Type B pancreatic cell (in vitro differentiated cells): Measurements from ENCODE around the gene NDUFV2. TPM values are rescaled to one million over a fixed set of nuclear protein-coding genes. Genes with fewer than 3 reads are reported as not detected.
"Not testable (repeated sequence)": the region's sequence is repeated elsewhere in the genome, so short reads cannot be mapped to it uniquely, and the experiment has no call there.

Experiments used
- DNase-seq: peaks from one replicate; pipeline ENCODE4 v3.0.0; 2021; ENCODE audit warnings: mixed read lengths; ENCODE audit not compliant: unreplicated experiment; ENCODE audit errors: extremely low spot score
- H3K27ac Mint-ChIP-seq: 2 replicates; pipeline ENCODE4 v1.8.0; 2021; ENCODE audit warnings: mild to moderate bottlenecking, mixed read lengths
- H3K27me3 Mint-ChIP-seq: 2 replicates; pipeline ENCODE4 v1.8.0; 2021; ENCODE audit warnings: mixed read lengths
- H3K36me3 Mint-ChIP-seq: 2 replicates; pipeline ENCODE4 v1.8.0; 2021; ENCODE audit warnings: mixed read lengths
- H3K4me1 Mint-ChIP-seq: one replicate; pipeline ENCODE4 v1.8.0; 2021; ENCODE audit warnings: mixed read lengths; ENCODE audit not compliant: unreplicated experiment
- H3K4me3 Mint-ChIP-seq: 2 replicates; pipeline ENCODE4 v1.8.0; 2021; ENCODE audit warnings: mild to moderate bottlenecking, mixed read lengths
- H3K9me3 Mint-ChIP-seq: 2 replicates; pipeline ENCODE4 v1.8.0; 2021; ENCODE audit warnings: mixed read lengths
- total RNA-seq: library from RNA; stranded (reverse); gene quantifications from 2 replicates; pipeline ENCODE4 v1.2.1, GENCODE V29; 2021; ENCODE audit warnings: low replicate concordance
- TF ChIP-seq, protein P1 (sequence below): fragments of 200-600 bp; sonication (generic); conservative IDR thresholded peaks from 2 replicates; pipeline ENCODE4 v1.5.0; 2021; ENCODE audit warnings: antibody characterized with exemption, mild to moderate bottlenecking

The NDUFV2 gene
- total RNA-seq, 1 donor from 2014 or later = 135 TPM

DNA sequence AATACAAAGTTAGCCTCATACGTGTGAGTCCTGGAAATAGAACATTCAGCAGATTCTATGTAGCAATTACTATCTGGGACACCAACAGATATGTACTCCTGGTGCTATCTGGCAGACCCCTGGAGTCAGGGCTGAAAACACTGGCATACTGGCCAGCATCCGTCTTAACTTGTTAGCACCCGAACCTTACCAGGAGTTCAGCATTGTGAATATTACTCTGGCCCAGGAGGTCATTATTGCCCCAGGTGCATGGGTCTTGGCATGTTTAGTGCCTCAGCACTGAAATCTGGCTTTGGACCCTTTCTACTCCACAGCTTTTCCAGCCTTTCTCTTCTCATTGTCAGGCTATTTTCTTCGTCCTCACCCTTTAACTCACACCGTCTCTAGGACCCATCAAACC is 11.9 kb upstream of the NDUFV2 start:
- no peaks in the 10 kb centered on the region for H3K36me3 Mint-ChIP-seq
- H3K27me3 Mint-ChIP-seq = no peaks in the 10 kb centered on the region
- no peak overlapping the region for H3K27ac Mint-ChIP-seq
- TF ChIP-seq, protein P1, sequence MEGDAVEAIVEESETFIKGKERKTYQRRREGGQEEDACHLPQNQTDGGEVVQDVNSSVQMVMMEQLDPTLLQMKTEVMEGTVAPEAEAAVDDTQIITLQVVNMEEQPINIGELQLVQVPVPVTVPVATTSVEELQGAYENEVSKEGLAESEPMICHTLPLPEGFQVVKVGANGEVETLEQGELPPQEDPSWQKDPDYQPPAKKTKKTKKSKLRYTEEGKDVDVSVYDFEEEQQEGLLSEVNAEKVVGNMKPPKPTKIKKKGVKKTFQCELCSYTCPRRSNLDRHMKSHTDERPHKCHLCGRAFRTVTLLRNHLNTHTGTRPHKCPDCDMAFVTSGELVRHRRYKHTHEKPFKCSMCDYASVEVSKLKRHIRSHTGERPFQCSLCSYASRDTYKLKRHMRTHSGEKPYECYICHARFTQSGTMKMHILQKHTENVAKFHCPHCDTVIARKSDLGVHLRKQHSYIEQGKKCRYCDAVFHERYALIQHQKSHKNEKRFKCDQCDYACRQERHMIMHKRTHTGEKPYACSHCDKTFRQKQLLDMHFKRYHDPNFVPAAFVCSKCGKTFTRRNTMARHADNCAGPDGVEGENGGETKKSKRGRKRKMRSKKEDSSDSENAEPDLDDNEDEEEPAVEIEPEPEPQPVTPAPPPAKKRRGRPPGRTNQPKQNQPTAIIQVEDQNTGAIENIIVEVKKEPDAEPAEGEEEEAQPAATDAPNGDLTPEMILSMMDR = no peak
- peaks cover 5% of the 10 kb centered on the region for H3K9me3 Mint-ChIP-seq
- H3K4me3 Mint-ChIP-seq = no peak overlapping the region
- DNase-seq = no peak
- H3K4me1 Mint-ChIP-seq = peaks cover 14% of the 10 kb centered on the region

DNA sequence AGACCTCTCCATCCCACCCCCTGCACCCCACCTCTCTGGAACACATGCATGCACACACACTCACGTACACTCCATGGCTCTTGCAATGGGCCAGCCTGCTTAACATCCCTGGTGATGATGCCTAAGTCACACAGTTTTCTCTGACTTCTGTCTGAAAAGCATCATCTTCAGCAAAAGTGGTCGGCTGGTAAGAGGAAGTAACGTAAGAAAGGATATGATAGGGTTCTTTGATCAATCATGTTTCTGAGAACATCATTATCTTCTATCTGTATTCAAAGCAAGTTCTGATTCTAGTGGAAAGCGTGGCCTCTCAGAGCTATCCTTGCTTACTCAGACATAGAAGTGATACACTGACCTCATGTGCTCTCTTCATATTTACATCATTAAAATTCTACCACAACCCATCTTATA is 11.4 kb upstream of the NDUFV2 start:
- DNase-seq = no peak
- peaks cover 18% of the 10 kb centered on the region for H3K4me1 Mint-ChIP-seq
- no peak overlapping the region for H3K27ac Mint-ChIP-seq
- H3K9me3 Mint-ChIP-seq = peaks cover 5% of the 10 kb centered on the region
- no peaks in the 10 kb centered on the region for H3K27me3 Mint-ChIP-seq
- TF ChIP-seq, protein P1 = no peak
- no peaks in the 10 kb centered on the region for H3K36me3 Mint-ChIP-seq
- no peak overlapping the region for H3K4me3 Mint-ChIP-seq

DNA sequence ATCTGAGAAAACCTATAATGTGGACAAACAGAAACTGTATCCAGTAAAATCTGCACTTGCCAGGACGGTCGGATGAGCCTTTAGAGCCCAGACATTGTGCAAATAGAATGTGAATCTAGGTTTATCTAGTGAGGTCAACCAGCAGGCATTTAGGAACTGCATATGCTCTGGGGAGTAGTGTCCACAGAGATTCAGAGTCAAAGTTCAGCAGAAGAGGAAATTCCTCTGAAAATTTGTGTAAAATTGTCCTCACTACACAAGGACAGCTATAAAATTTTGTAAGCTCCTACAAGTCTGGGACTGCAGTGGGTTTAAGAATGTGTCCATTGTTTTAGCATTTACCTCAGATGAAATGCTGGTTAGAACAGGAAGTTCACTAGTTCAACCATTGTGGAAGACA is 9.8 kb upstream of the NDUFV2 start:
- no peaks in the 10 kb centered on the region for H3K27me3 Mint-ChIP-seq
- no peaks in the 10 kb centered on the region for H3K36me3 Mint-ChIP-seq
- peaks cover 25% of the 10 kb centered on the region for H3K4me1 Mint-ChIP-seq
- DNase-seq = no peak
- no peak overlapping the region for H3K4me3 Mint-ChIP-seq
- H3K27ac Mint-ChIP-seq = no peak overlapping the region
- TF ChIP-seq, protein P1 = no peak
- peaks cover 5% of the 10 kb centered on the region for H3K9me3 Mint-ChIP-seq

DNA sequence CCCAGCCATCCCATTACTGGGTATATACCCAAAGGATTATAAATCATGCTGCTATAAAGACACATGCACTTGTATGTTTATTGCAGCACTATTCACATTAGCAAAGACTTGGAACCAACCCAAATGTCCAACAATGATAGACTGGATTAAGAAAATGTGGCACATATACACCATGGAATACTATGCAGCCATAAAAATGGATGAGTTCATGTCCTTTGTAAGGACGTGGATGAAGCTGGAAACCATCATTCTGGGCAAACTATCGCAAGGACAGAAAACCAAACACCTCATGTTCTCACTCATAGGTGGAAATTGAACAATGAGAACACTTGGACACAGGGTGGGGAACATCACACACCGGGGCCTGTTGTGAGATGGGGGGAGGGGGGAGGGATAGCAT is 9.4 kb upstream of the NDUFV2 start:
- H3K27ac Mint-ChIP-seq, H3K9me3 Mint-ChIP-seq, H3K27me3 Mint-ChIP-seq, DNase-seq, H3K4me3 Mint-ChIP-seq, H3K36me3 Mint-ChIP-seq: not testable (repeated sequence)
- H3K4me1 Mint-ChIP-seq = peaks cover 25% of the 10 kb centered on the region

DNA sequence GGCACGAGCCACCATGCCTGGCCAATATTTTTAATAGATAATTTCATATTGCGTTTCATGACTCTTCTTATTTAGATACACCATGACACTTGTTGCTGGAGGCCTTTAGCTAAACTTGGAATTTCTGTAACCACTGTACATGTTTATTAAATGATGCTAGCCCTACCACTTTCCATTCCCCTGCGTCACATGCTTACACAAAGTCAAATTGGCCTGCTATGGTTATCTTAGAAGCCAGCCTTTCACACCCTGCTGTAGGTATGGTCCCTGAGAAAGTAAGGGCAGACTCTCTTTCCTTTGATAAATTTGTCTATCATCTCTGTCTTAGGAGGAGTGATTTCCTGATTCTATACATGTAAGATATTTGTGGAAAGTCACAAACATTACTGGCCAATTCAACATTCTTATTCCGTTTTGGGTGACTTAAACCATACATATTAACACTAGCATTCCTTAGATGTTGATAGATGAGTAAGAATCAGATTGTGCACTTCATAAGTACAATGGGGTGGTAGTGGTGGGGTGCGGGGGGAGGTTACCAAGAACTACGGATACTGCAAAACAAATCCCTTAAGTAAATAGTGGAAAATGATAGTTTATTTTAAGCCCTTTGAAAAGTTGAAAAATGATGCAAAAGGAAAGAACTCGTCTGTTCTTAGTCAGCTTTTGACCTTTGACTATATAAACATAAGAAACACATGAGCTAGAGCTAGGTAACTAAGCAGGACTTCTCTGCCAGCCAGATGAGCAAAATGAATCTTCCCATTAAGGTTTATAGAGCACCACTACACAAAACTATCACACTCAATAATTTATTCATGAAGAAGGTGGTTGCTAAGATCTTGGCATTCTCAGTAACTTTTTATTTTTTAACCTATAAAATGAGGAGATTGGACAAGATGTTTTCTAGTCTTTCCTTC is 7.9 kb upstream of the NDUFV2 start:
- Mint-ChIP-seq H3K9me3 (peaks cover 5% of the 10 kb centered on the region), H3K36me3 (no peaks in the 10 kb centered on the region), H3K4me1 (peaks cover 25% of the 10 kb centered on the region), H3K27me3 (no peaks in the 10 kb centered on the region), H3K4me3 (no peak overlapping the region), H3K27ac (peak overlapping the region; percentile 70)
- TF ChIP-seq, protein P1 = no peak
- no peak for DNase-seq

DNA sequence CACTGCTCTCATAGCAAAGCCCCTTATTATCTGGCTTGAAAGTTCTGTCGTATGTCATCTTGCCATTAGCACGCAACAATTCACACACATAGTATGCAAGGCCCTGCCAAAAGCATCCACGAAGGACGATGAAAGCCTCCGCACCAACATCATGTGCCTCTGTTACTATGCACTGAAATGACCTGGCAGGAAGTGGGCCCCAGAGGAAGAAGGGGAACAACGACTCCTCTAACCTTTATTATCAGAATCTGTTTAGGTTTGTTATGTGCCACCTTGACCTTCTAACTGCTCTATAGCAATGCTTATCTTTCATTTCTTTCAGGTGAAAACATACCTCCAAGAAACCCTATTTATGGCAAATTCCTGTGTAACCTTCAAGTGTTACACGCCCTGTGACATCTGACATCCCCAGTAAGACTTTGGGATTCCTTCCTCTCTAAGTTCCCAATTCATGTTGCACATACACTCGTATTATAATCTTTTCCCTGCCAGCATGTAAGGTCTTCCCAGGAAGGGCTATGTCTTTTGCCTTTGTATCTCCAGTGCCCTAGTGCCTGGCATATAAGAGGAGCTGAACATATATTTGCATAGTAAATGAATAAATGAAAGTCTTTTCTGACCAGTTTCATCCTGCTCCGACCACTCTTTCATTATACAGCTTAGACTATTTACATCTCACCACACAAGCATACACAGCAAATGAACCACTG is 7.0 kb upstream of the NDUFV2 start:
- peaks cover 5% of the 10 kb centered on the region for H3K9me3 Mint-ChIP-seq
- TF ChIP-seq, protein P1 = no peak
- no peak for DNase-seq
- no peak overlapping the region for H3K4me3 Mint-ChIP-seq
- peaks cover 25% of the 10 kb centered on the region for H3K4me1 Mint-ChIP-seq
- H3K27ac Mint-ChIP-seq = peak overlapping the region; percentile 70
- no peaks in the 10 kb centered on the region for H3K36me3 Mint-ChIP-seq
- H3K27me3 Mint-ChIP-seq = no peaks in the 10 kb centered on the region
